GM21367 (cell line): ENCODE results near the gene CLDN16.
A peak's percentile ranks its signal among the peaks of the same experiment; 100 is the strongest.

ENCODE experiments used
- ATAC-seq: cut with Tn5 transposase; IDR thresholded peaks from one replicate; pipeline ENCODE4 v1.9.1; 2021; ENCODE audit not compliant: unreplicated experiment

Gene CLDN16

GRCh38 chr3:190378240-190378891 lies 9.6 kb upstream of the CLDN16 start:
- ATAC-seq, result no peak

- ATAC-seq, result no peak
These were observed 7.8 kb upstream of the CLDN16 start for GRCh38 chr3:190380184-190380583.

GRCh38 chr3:190381441-190381840 lies 6.5 kb upstream of the CLDN16 start:
- ATAC-seq, result no peak

- ATAC-seq, result no peak
These were observed 5.9 kb upstream of the CLDN16 start for GRCh38 chr3:190382082-190382481.

- ATAC-seq, result peak; percentile 87
These were observed 3.6 kb upstream of the CLDN16 start for GRCh38 chr3:190384309-190384756.

- ATAC-seq, result no peak
These were observed 2.0 kb upstream of the CLDN16 start for GRCh38 chr3:190385731-190386688.

- no peak for ATAC-seq
These were observed 740 bp downstream of the CLDN16 start for GRCh38 chr3:190388703-190389102.

GRCh38 chr3:190396001-190396400 lies 8.0 kb downstream of the CLDN16 start:
- no peak for ATAC-seq

- no peak for ATAC-seq
These were observed 9.9 kb downstream of the CLDN16 start for GRCh38 chr3:190397889-190398288.

- ATAC-seq, result no peak
These were observed 11.7 kb downstream of the CLDN16 start for GRCh38 chr3:190399677-190400076.

- ATAC-seq, result no peak
These were observed 14.0 kb downstream of the CLDN16 start for GRCh38 chr3:190401963-190402362.

GRCh38 chr3:190404715-190405114 lies 16.8 kb downstream of the CLDN16 start:
- no peak for ATAC-seq

- no peak for ATAC-seq
These were observed 26.3 kb downstream of the CLDN16 start for GRCh38 chr3:190414297-190414696.

GRCh38 chr3:190424108-190424477 lies 36.1 kb downstream of the CLDN16 start:
- no peak for ATAC-seq

GRCh38 chr3:190424478-190425439 lies 36.8 kb downstream of the CLDN16 start:
- peak; percentile 68 for ATAC-seq

- ATAC-seq, result no peak
These were observed 37.9 kb downstream of the CLDN16 start for GRCh38 chr3:190425833-190426232.

GRCh38 chr3:190426806-190427507 lies 39.0 kb downstream of the CLDN16 start:
- no peak for ATAC-seq

GRCh38 chr3:190429681-190430080 lies 41.7 kb downstream of the CLDN16 start:
- ATAC-seq, result no peak

GRCh38 chr3:190430906-190431305 lies 42.9 kb downstream of the CLDN16 start:
- no peak for ATAC-seq

GRCh38 chr3:190432216-190432615 lies 44.3 kb downstream of the CLDN16 start:
- ATAC-seq, result no peak
